ENCODE results near the gene DIS3L2. TPM values are rescaled to one million over a fixed set of nuclear protein-coding genes. Genes with fewer than 3 reads are reported as not detected.

Gene DIS3L2
- total and polyA plus RNA-seq, 2 of the 4 experiments (the other 2 are of a cell fraction): 14.7 to 19.2 TPM

DNA sequence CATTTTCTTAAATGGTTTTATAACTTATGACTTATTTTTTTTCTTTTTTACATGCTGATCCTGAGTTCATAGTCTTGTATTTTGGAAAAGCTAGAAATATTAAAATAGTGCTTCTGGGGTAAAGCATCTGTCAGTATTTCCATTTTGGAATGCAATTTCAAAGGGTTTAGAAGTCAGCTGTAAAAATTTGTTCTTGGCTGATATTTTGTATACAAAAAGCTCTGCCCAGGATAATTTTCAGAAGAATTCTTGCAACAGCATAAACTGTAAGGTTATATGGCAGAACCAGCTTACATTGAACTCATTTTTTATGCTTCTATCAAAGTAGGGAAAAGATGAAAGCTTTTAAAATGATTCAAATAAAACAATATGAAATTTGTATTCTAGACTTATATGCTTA is 97.4 kb downstream of the DIS3L2 start:
- no peak overlapping the region for H2AK5ac ChIP-seq (ENCODE audit: low read depth, low read length)
- H4K91ac ChIP-seq (ENCODE audit: insufficient read depth, low read depth, low read length): no peak overlapping the region
- H2BK5ac ChIP-seq (ENCODE audit: low read depth, low read length, poor library complexity, severe bottlenecking): no peak overlapping the region
- H4K8ac ChIP-seq (ENCODE audit: low read depth in 2 of 2, low read length in 2 of 2): no peak overlapping the region
- H2BK15ac ChIP-seq (ENCODE audit: low read depth, low read length): no peak overlapping the region
- no peak overlapping the region for H3K23ac ChIP-seq (ENCODE audit: low read depth, low read length)
- TF ChIP-seq SMC3 (IDR thresholded peaks at IDR 0.05; ENCODE audit: low read depth, low read length) (no peak), RFX5 (IDR thresholded peaks at IDR 0.05; ENCODE audit: low read depth, low read length) (no peak), CEBPB (IDR thresholded peaks at IDR 0.05; ENCODE audit: low read depth, low read length) (no peak), MXI1 (IDR thresholded peaks at IDR 0.05; ENCODE audit: borderline replicate concordance, low read depth, low read length) (no peak), RCOR1 (IDR thresholded peaks at IDR 0.05; ENCODE audit: insufficient replicate concordance, low read length) (no peak), RAD21 (IDR thresholded peaks at IDR 0.05; ENCODE audit: low read length) (no peak), USF2 (IDR thresholded peaks at IDR 0.05; ENCODE audit: low read depth, low read length) (no peak), BHLHE40 (IDR thresholded peaks at IDR 0.05; ENCODE audit: low read depth, low read length) (no peak), MAFK (IDR thresholded peaks at IDR 0.05; ENCODE audit: low read depth, low read length) (no peak), MAZ (IDR thresholded peaks at IDR 0.05; ENCODE audit: borderline replicate concordance, low read depth, low read length) (no peak), NFE2L2 (IDR thresholded peaks at IDR 0.05; ENCODE audit: low read depth, low read length) (no peak), FOS (IDR thresholded peaks at IDR 0.05; ENCODE audit: low read depth, low read length) (no peak), POLR2A (IDR thresholded peaks at IDR 0.05; ENCODE audit: low read depth, low read length) (no peak), CHD1 (IDR thresholded peaks at IDR 0.05; ENCODE audit: low read depth, low read length) (no peak), CTCF (conservative IDR thresholded peaks at IDR 0.05; ENCODE audit: low read depth, low read length) (no peak)
- TF ChIP-seq, protein P1, sequence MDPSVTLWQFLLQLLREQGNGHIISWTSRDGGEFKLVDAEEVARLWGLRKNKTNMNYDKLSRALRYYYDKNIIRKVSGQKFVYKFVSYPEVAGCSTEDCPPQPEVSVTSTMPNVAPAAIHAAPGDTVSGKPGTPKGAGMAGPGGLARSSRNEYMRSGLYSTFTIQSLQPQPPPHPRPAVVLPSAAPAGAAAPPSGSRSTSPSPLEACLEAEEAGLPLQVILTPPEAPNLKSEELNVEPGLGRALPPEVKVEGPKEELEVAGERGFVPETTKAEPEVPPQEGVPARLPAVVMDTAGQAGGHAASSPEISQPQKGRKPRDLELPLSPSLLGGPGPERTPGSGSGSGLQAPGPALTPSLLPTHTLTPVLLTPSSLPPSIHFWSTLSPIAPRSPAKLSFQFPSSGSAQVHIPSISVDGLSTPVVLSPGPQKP (IDR thresholded peaks at IDR 0.05; ENCODE audit: borderline replicate concordance, low read depth, low read length): no peak
- H3K18ac ChIP-seq (ENCODE audit: low read depth, low read length): no peak overlapping the region
- H3K4ac ChIP-seq (ENCODE audit: low read depth, low read length): no peak overlapping the region
- intact Hi-C loops (cut with micrococcal nuclease) (no loop called here), dilution Hi-C loops (cut with HindIII; ENCODE audit: low sequenced_read_pairs, unreplicated experiment) (no loop called here), in situ Hi-C loops (cut with MboI; ENCODE audit: low sequenced_read_pairs) (no loop called here)
- H3K4me1 ChIP-seq (ENCODE audit: control insufficient read depth, insufficient read depth, low read length): no peaks in the 10 kb centered on the region
- H3K36me3 ChIP-seq (ENCODE audit: control insufficient read depth, insufficient read depth, low read length): no peaks in the 10 kb centered on the region
- H3K27ac ChIP-seq (ENCODE audit: insufficient read depth, low read length): no peak overlapping the region
- no peak overlapping the region for H4K5ac ChIP-seq (ENCODE audit: low read depth, low read length)
- no peak overlapping the region for H3K4me2 ChIP-seq (ENCODE audit: low read depth, low read length)
- H4K20me1 ChIP-seq (ENCODE audit: insufficient read depth, low read length): no peaks in the 10 kb centered on the region
- no peak overlapping the region for H3K14ac ChIP-seq (replicated peaks; ENCODE audit: low read depth, low read length)
- H3K9me3 ChIP-seq (ENCODE audit: control insufficient read depth, insufficient read depth, low read length): no peaks in the 10 kb centered on the region
- POLR2A ChIA-PET (ENCODE audit: unreplicated experiment): no interaction called here
- no peaks in the 10 kb centered on the region for H3K27me3 ChIP-seq (ENCODE audit: control insufficient read depth, insufficient read depth, low read length)
- H3K79me1 ChIP-seq (ENCODE audit: low read depth in 1 of 2, low read length in 2 of 2): peaks cover 5 to 25% of the 10 kb centered on the region in 2 experiments; a peak in 3 of 4 replicates
- ATAC-seq (ENCODE audit: low read depth): no peak
- H2AK9ac ChIP-seq (replicated peaks; ENCODE audit: low read depth, low read length, poor library complexity): no peak overlapping the region
- no peak overlapping the region for H2BK20ac ChIP-seq (ENCODE audit: low read depth, low read length)
- H3K9me1 ChIP-seq (ENCODE audit: insufficient read depth, low read length): no peaks in the 10 kb centered on the region
- H3K4me3 ChIP-seq (ENCODE audit: insufficient read depth, low read depth, low read length): no peak overlapping the region
- no peak overlapping the region for H2BK120ac ChIP-seq (ENCODE audit: low read depth, low read length)
- no peak overlapping the region for H3K56ac ChIP-seq (ENCODE audit: extremely low read depth, insufficient read depth, low read length)
- no peak overlapping the region for H2AFZ ChIP-seq (replicated peaks; ENCODE audit: low read length, poor library complexity)
- H3K9ac ChIP-seq (ENCODE audit: low read depth, low read length): no peak overlapping the region
- no peak for DNase-seq
- CTCF ChIA-PET: no interaction called here
- BruUV-seq (replicated peaks): no TSS peak
